HG02870 (cell line): ENCODE results near the gene FAM20A.
"Not testable (repeated sequence)": the region's sequence is repeated elsewhere in the genome, so short reads cannot be mapped to it uniquely, and the experiment has no call there.

Experiments used
- ATAC-seq: cut with Tn5 transposase; IDR thresholded peaks from one replicate; pipeline ENCODE4 v1.9.1; 2021; ENCODE audit warnings: mild to moderate bottlenecking, moderate library complexity; ENCODE audit not compliant: unreplicated experiment

The FAM20A gene

DNA sequence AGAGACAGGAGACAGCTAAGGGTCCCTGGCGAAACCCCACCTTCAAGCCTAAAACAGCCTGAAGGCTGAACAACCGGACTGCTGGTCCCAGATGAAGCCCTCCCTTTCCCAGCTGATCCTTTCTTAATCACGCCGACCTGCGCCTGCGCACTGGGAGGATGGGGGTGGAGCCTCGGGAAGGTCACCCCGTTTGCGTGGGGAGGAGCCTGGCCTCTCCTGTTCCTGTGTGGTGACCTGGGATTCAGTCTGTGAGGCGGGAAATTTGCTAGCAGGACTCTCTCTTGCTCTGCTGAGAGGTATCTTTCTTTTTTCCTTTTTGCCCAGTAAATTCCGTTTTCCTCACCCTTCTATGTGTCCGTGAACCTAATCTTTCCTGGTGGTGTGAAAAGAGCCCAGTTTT, 9.6 kb downstream of the FAM20A start:
- ATAC-seq, result no peak

DNA sequence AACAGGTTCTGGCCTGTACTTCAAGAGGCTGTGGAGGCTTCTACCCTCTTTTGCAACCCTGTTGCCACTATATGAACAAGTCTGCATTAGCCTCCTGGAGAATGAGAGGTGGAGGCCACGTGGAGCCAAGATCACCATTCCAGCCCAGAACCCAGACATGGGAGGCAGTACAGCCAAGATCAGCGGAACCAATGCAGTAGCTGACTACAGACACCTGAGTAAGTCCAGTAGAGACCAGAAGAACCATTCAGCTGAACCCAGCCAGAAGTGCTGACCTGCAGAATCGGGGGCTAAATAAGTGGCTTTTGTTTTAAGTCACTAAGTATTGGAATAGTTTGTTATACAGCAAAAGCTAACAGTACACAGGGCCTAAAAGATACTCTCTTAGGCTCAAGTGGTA, 12.1 kb downstream of the FAM20A start:
- no peak for ATAC-seq

DNA sequence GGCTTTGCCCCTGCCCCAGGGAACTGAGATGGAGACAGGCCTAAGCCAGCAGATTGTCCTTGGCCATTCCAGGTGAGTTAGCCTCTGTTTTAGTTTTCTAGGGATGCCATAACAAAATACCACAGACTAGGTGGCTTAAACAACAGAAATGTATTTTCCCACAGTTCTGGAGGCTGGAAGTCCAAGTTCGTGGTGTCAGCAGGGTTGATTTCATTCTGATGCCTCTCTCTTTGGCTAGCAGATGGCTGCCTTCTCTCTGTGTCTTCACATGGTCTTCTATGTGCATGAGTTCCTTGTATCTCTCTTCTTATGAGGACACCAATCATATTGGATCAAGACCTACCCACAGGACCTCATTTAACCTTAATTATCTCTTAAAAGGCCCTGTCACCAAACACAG, 12.8 kb downstream of the FAM20A start:
- no peak for ATAC-seq

DNA sequence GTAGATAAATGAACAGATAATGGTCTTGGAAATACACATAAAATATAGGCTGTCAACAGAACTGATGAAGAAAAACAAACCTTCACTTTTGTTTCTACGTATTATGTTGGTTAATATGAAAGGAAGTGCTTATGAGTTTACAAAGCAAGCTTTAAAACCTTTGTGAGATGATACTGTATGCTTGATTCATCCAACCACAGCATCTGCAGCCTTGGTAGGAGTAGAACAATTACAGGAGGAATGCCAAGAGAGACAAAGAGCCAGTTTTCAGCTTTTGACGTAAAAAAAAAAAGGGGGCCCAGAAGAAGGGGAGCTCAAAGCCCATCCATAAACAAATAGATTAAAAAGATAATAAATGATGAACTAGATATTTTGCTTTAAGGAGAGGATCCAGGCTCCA, 13.3 kb downstream of the FAM20A start:
- ATAC-seq, result no peak

DNA sequence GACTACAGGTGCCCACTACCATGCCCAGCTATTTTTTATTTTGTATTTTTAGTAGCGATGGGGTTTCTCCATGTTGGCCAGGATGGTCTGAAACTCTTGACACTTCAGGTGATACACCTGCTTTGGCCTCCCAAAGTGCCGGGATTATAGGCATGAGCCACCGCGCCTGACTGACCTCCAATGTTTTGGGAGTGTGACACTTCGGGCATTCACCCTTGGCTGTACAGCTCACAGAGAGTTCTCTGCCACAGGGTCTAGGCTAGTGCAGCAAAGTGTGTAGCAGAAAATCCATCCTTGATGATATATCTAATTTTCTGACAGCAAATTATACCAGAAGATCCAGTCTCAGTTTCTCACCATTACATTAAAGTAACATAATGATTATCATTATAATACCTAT, 14.1 kb downstream of the FAM20A start:
- no peak for ATAC-seq

DNA sequence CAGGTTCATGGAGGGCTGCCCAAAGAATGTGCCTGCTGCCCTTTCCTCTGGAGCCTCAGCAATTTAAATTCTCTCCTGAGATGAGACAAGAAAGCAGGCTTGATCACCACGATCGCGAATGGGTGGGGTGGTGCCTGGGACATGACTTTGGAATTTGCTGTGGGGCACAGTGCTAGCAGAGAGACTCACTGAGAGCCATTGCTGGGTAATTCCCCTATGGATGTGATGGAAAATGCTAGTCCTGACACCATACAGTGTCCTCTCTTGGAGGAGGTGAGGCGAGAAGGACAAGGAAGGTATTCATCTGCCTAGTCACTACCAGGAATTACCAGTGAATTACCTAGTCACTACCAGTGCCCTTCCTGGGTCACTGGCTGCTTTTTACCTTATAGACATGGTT, 15.5 kb downstream of the FAM20A start:
- ATAC-seq, result no peak

DNA sequence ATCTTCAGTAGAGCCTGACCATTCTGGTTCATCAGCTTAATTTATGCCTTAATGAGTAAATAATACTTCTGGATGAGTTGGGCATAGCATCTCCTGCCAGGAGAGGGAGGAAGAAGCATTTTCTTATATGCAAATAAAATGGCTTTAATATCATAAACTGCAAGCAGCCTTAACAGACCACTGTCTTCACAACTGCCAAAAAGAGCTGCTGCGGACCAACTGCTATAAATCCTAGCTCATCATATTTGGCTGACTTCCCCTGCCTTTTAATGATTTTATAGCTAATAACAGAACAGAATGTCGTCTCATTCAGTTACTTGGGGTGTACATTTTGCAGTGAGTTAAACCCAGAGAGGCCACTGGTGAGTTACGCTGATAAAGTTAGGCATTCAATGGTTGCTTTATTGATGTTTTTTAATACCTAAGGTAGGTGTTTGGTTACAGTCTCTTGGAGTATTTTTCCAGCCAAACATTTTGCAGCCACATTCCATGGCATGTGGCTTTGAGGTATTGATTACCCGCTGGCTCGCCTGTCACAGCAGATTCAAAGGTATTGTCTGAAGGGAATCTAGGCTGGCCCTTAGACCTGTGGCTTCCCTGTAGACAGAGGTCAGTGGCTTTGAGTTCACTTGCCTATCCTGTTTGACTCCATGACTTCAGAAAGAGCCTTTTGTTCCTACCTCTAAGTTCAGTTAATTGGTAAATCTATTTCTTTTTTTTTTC, 16.4 kb downstream of the FAM20A start:
- ATAC-seq, result no peak

DNA sequence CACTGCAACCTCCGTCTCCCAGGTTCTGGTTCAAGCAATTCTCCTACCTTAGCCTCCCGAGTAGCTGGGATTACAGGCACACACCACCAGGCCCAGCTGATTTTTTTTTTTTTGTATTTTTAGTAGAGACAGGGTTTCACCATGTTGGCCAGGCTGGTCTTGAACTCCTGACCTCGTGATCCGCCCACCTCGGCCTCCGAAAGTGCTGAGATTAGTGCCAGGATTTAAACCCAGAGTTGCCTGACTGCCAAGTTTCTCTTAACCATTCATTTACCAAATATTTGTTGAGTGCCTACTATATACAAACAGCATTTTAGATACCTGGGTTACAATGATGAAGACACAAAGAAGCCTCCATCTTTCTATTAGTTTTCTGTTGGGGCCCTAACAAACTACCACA, 18.3 kb downstream of the FAM20A start:
- ATAC-seq, result not testable (repeated sequence)

DNA sequence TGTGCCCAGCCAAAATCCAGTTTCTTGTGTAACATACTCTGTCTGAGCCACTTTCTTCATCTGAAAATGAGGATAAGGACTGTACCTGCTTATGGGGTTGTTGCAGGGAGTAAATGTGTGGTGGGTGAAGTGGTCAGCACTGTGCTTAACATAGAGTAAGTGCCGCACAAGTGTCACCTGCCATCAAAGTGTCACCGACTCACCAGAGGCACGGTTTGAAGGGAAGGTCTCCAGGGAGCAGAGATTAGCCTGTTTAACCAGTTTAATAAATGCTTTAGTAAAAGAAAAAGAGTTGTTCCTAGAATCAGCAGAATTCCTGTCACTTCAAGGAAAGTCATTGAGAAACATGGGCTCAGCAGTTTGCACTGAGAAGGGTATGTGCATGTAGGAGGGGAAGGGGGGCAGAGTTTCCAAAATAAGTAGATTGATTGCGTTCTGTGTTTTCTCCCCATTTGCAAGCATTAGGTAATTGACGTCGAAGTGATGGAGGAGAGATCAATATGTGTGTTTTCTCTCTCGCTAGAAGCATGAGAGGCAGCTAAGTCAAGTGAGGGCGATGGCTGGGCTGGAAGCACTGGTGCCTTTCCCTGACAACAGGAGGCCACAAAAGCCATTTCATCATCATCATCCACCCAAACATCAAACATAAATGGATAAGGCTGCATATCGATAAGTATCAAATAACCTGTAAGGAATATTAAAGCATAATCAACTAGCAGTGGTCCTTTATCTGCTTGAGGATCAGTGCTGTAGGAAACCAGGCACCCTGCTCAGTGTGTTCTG, 19.1 kb downstream of the FAM20A start:
- ATAC-seq, result no peak

DNA sequence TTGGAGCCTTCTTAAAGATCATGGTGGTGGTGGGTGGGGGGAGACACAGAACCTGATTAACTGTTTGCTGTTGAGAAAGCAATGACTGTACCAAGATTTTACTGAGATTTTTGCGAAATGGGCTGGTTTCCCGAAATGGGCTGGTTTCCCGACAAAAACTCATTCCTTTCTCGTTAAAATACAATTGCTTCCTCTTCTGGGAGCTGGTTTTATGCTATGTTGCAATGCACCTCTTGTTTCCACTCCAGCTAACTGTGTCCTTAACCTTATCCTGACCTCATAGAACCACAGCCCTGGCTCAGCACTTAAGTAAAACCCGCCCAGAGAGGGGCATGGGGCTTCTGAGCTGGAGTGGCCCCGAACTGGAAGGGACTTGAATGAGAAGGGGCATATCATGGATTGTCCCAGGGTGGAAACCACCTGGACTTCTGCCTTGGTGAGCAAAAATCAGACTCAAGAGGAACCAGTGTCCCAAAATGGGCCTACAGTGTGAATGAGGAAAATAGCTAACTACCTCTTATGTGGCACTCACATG, 20.9 kb downstream of the FAM20A start:
- ATAC-seq, result no peak

DNA sequence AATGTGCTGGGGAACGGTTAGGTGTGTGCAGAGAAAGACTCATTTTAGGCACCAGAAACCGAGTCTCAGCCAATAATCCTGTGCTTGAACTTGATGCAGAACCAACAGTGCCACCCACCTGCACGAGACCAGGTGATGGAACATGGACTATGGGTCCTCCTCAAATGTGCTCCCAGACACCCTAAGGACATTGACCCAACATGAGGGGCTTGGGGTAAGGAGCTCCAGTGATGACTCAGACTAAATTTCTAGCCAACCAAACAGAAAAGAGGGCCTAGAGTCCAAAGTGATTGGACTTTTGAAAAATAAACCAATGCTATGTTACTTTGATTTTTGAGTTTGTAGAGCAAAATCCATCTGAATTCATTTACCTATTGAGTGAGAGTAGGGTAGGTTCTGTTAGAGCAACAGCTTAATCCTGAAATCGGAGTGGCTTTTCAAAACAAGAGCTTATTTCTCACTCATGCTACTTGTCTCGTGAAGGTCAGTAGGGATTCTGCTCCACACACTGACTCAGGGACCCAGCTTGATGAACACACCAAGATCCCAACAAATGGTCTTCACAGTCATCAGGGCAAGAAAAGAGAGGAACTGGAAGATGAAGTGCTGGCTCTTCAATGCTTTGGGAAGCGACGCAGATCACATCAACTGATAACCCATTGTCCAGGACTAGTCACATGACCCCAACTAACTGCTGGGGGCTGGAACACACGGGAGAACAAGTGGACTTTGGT, 21.8 kb downstream of the FAM20A start:
- ATAC-seq, result no peak

DNA sequence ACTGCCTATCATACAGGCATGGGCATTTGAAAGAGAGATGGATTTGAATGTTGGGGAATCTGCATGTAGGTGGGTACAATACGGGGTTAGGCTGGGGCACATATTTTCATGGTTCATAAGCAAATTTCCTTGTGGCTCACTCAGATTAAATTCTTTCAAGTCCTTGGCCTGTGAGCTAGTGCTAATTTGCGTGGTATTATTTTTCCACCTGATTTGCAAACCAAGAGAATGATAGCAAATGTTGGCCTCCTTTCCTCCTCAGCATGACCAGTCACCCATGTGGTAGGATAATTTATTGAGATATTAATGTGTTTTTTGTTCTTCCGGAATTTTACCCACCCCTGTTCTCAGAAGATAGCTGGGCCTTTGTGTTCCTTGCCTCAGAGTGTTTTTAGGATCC, 22.9 kb downstream of the FAM20A start:
- no peak for ATAC-seq

DNA sequence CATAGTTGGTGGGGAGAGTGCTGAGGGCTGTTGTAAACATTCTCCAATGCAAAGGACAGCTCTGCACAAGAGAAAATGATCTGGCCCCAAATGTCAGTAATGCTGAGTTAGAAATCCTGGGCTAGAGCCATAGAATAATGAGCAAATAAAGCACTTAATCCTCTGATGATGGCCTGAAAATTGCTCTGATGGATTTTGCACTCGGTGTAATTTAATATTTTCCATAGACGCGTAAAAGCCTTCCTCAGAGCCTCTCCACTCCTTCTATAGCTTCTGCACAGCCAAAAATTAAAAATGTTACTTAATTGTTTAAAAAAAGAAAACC, 23.7 kb downstream of the FAM20A start:
- ATAC-seq, result no peak

DNA sequence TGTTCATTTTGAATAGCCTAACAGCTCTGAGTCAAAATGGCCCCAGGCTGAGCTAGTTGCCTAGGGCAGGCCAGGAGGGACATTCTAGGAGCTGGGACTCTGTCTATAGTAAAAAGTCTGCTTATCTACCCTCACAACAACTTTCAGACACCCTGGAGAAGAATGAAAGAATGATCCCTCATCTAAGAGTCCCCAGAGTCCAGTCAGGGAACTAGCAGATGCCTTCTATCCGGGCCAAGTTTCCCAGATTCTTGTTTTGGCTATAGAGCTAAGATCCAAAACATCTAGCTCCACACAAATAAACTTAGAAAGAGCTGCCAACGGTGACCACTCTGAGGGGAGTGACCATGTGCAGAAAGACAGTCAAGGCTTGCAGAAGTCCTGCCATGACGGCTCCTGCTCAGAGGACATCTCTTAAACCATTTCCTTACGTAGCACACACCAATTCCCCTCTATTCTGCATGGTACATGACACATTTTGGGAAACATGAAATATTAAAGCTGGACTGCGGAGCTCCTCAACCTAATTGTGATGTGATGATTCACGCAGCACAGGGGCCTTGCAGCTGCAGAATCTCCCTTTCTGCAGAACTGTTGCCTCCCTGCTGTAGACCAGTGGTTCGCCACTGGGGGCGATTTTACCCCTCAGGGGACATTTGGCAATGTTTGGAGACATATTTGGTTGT, 24.2 kb downstream of the FAM20A start:
- ATAC-seq, result no peak

DNA sequence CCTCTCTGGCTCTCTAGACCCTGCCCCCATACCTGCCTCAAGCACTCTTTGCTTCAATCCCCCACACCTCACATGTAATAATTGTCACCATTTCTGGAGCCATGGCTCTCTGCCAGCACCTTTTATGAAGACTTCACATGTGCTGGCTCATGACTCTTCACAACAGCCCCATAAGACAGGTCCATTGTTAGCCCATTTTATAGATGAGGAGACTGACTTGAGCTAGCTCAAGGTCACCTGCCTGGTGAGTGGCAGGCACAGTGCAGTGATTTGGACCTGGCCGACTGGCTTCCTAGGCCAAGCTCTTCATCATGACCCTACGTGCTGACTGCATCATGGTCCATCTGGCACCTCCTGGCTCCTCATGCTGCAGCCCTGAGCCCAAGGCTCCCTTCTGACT, 25.0 kb downstream of the FAM20A start:
- no peak for ATAC-seq

DNA sequence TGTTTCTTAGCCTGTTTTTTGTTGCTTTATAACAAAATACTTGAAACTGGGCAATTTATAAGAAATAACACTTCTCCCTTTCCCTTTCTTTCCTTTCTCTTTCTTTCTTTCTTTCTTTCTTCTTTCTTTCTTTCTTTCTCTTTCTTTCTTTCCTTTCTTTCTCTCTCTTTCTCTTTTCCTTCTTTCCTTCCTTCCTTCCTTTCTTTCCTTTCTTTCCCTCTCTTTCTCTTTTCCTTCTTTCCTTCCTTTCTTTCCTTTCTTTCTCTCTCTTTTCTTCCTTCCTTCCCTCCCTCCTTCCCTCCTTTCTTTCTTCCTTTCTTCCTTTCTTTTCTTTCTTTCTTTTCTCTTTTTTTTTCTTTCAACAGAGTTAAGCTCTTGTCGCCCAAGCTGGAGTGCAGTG, 27.8 kb downstream of the FAM20A start:
- no peak for ATAC-seq

DNA sequence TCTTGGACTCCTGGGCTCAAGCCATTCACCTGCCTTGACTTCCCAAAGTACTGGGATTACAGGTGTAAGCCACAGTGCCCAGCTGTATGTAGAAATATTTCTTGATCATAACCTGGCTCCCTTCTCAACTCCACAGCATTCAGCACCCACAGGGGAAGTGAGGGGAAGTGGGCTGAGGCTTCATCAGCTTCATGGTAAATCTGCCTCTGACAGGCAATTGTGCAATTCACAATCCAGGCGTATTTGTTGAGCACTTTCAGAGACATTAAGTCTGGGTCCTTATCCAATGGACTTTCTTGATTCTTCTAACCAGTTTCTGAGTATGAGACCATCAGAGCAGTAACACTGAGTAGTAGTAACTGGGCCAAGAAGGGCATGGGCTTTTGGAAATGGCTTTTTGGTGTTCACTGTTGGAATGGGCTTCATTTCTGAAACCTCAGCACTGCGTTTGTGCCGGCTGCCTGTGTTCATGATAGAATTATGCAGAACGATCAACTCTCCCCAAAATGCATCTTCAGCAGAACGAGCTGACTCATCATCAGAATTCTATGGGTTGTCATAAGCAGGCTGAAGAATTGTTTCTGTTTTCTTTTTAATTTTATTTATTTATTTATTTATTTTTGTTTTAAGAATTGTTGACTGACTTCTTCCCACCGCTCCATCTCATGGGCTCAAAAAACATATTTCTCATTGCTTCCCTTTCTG, 28.9 kb downstream of the FAM20A start:
- ATAC-seq, result no peak

DNA sequence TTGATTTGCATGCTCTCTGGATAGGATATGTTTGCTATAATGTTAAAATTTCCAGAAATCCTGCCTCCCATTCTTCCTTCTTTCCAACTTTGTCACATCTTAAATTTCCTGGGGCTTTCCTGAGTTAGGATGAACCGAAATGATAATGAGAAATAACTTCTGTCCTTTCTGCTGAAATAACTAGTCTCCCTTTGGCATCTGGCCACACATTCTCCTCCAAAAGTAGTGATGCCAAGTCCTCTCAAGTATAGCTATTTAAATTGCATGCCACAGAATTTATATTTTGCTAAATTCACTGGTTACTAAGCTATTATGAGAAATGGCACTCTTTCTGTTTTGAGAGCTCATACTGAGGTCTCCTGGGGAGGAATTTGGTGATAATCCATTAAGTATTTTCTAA, 30.6 kb downstream of the FAM20A start:
- ATAC-seq, result no peak

DNA sequence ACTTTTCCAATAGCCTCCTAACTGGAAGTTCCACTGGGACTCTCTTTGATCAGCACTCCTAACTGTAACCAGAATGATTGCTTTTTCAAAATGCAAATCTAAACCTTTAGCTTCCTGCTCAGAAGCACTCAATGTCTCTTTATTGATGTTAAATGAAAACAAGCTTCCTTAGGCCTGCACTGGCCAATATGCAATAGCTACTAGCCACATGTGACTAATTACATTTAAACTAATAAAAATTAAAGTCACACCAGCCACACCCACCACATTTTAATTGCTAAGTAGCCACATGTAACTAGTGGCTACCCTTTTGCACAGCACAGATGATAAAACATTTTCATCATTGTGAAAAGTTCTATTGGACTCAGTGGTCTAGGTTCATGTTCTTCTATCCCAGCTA, 31.8 kb downstream of the FAM20A start:
- no peak for ATAC-seq

DNA sequence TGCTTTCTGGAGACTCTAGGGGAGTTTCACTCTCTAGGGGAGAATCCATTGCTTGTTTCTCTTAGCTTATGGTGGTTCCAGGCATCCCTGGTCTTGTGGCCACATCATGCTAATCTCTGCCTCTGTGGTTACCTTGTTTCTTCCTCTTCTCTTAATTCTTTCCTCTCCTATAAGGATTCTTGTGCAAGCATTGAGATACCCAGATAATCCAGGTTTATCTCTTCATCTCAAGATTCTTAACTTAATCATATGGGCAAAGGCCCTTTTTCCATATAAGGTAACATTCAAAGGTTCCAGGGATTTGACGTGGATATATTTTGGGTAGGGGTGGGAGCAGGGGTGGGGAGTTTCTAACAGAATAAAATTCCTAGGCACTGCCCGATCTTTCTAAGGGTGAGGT, 32.6 kb downstream of the FAM20A start:
- no peak for ATAC-seq

DNA sequence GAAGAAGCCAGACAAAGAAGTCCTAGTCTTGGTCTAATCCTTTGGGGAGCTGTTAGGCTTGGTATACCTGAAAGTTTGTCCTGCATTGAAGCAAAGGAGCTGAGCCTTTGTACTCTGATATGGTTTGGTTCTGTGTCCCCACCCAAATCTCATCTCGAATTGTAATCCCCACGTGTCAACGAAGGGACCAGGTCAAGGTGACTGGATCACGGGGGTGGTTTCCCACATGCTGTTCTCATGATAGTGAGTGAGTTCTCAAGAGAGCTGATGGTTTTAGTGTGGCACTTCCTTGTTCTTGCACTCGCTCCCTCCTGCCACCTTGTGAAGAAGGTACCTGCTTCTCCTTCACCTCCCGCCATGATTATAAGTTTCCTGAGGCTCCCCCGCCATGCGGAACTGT, 33.6 kb downstream of the FAM20A start:
- no peak for ATAC-seq
